ENCODE results near the gene C15orf61. TPM values are rescaled to one million over a fixed set of nuclear protein-coding genes. Genes with fewer than 3 reads are reported as not detected.
A peak's percentile ranks its signal among the peaks of the same experiment; 100 is the strongest.

The C15orf61 gene
- total RNA-seq, 1 donor from 2014 or later: 4.2 TPM

DNA sequence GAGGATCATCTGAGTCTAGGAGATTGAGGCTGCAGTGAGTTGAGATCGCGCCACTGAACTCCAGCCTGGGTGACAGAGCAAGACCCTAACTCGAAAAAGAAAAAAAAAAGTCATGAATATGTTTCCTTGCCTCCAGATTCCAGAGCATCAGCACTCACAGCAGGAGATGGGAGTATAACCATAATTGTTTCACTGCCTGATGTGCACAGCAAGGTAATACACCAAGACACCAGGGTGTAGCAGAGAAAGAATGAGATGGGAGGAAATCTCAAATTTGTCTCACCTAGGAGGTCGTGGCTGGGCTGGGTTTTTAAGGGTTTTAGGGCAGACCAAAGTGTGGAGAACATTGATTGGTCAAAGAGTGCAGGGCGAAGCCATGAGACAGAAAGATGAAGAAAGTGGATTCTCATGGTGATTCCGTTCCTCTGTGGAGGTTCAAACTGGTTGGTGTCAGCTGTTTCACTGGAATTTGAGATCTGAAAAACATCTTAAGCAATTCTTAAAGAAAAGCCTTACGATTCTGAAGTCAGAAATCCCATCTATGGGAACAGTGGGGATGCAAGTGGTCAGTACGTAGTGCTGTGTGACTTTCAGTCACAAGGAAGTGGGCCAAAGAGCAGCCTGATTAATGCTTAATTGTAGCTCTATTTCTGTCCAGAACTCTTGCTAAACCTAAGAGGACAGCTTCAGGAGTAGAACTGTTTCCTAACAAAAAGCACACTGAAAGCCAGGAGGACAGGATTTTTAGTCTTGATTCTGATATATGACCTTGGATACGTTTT is 7.8 kb upstream of the C15orf61 start:
- POLR2A ChIA-PET: no interaction called here
- H3K27ac Mint-ChIP-seq: no peak overlapping the region

DNA sequence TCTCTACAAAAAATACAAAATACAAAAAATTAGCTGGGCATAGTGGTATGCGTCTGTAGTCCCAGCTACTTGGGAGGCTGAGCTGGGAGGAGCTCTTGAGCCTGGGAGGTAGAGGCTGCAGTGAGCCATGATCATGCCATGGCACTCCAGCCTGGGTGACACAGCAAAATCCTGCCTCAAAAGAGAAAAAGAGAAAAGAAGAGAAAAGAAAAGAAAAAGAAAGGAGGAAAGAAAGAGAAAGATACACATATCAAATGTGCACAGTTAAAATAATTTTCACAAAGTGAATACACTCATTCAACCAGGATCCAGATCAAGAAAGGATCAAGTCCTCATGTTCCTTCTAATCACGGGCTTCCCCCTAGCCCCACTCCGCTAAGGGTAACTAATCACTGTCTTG is 5.8 kb upstream of the C15orf61 start:
- TF ChIP-seq CTCF (IDR thresholded peaks at IDR 0.05): no peak
- ChIA-PET CTCF (interaction anchor here (1.5 kb wide), 1 partner anchor 58 kb away, joined by 5 read pairs; no protein-coding TSS in a partner anchor), POLR2A (no interaction called here)
- Mint-ChIP-seq H3K27me3 (no peaks in the 10 kb centered on the region), H3K4me3 (no peak overlapping the region), H3K36me3 (ENCODE audit: low read depth) (peaks cover 41% of the 10 kb centered on the region), H3K9me3 (no peaks in the 10 kb centered on the region), H3K27ac (no peak overlapping the region), H3K4me1 (peaks cover 2% of the 10 kb centered on the region)
- intact Hi-C loops (cut with micrococcal nuclease): no loop called here
- DNase-seq (no peak), ATAC-seq (ENCODE audit: low read depth) (no peak)

More for the DNA sequence above, 7.8 kb upstream of the C15orf61 start:
- no peaks in the 10 kb centered on the region for H3K27me3 Mint-ChIP-seq
- ATAC-seq (ENCODE audit: low read depth) (no peak), DNase-seq (no peak)
- peaks cover 41% of the 10 kb centered on the region for H3K36me3 Mint-ChIP-seq (ENCODE audit: low read depth)
- no peaks in the 10 kb centered on the region for H3K9me3 Mint-ChIP-seq
- CTCF ChIA-PET: no interaction called here
- no peaks in the 10 kb centered on the region for H3K4me1 Mint-ChIP-seq
- H3K4me3 Mint-ChIP-seq: no peak overlapping the region
- TF ChIP-seq CTCF (IDR thresholded peaks at IDR 0.05): no peak
- intact Hi-C loops (cut with micrococcal nuclease): no loop called here

GRCh38 chr15:67515557-67515956 is 5.4 kb upstream of the C15orf61 start:
- Mint-ChIP-seq H3K4me1 (peaks cover 6% of the 10 kb centered on the region), H3K9me3 (no peaks in the 10 kb centered on the region), H3K4me3 (no peak overlapping the region), H3K27ac (no peak overlapping the region), H3K36me3 (ENCODE audit: low read depth) (peaks cover 41% of the 10 kb centered on the region), H3K27me3 (no peaks in the 10 kb centered on the region)
- TF ChIP-seq CTCF (IDR thresholded peaks at IDR 0.05): no peak
- ChIA-PET CTCF (interaction anchor here (1.5 kb wide), 1 partner anchor 59 kb away, joined by 5 read pairs; no protein-coding TSS in a partner anchor), POLR2A (no interaction called here)
- intact Hi-C loops (cut with micrococcal nuclease): no loop called here
- ATAC-seq (ENCODE audit: low read depth) (no peak), DNase-seq (no peak)

GRCh38 chr15:67520321-67521028 is 456 bp upstream of the C15orf61 start:
- ATAC-seq (ENCODE audit: low read depth): peak; percentile 5
- DNase-seq: no peak
- POLR2A ChIA-PET: interaction anchor here (0.6 to 3.0 kb wide), 10 partner anchors 14 to 757 kb away, joined by 3 to 32 read pairs (median 4); partner anchors contain the start of genes FEM1B, MAP2K5 and PIAS1
- intact Hi-C loops (cut with micrococcal nuclease): loop anchor here (1.0 to 5.0 kb wide), 4 partner anchors 19 to 1018 kb away; partner anchors contain the start of genes CLN6, RNU6-1 and RPL4
- no peaks in the 10 kb centered on the region for H3K27me3 Mint-ChIP-seq
- peaks cover 11% of the 10 kb centered on the region for H3K36me3 Mint-ChIP-seq (ENCODE audit: low read depth)
- H3K4me1 Mint-ChIP-seq: peaks cover 22% of the 10 kb centered on the region
- H3K9me3 Mint-ChIP-seq: no peaks in the 10 kb centered on the region
- TF ChIP-seq CTCF (IDR thresholded peaks at IDR 0.05): no peak
- peak overlapping the region; percentile 89 for H3K27ac Mint-ChIP-seq
- peak overlapping the region; percentile 91 for H3K4me3 Mint-ChIP-seq
- CTCF ChIA-PET: no interaction called here
